ENCODE data around the gene TBC1D8.

TBC1D8 gene

DNA sequence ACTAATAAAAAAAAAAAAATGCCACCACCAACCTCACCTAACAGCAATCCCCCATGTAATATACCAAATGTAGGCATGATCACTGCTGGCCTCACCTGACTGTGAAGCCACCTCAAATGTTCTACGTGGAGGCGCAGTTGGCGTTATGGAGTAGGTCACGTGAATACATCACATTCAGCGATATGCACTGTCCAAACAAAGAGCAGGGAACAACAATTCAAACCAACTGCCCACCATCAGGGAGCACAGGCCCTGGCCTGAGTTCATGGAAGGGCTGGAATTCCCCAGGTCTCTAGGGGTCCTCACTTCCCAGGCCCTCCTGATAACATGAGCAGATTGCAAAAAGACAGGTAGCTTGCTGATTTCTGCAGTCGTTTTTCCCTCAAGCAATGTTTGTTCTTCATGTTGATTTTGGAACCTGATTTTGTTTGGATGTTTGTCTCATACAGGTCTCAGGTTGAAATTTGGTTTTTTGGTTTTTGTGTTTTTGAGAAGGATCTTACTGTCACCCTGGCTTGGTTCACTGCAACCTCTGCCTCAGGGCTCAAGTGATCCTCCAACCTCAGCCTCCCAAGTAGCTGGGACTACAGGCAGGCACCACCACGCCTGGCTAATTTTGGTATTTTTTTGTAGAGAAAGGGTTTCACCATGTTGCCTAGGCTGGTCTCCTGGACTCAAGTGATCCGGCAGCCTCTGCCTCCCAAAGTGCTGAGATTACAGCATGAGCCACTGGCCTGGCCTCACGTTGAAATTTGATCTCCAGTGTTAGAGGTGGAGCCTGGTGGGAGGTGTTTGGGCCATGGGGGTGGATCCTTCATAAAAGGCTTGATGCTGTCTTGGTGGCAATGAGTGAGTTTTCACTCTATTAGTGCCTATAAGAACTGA lies 15.5 kb downstream of the TBC1D8 start:
- no peak for DNase-seq (ENCODE audit: low read depth in 2 of 2)

DNA sequence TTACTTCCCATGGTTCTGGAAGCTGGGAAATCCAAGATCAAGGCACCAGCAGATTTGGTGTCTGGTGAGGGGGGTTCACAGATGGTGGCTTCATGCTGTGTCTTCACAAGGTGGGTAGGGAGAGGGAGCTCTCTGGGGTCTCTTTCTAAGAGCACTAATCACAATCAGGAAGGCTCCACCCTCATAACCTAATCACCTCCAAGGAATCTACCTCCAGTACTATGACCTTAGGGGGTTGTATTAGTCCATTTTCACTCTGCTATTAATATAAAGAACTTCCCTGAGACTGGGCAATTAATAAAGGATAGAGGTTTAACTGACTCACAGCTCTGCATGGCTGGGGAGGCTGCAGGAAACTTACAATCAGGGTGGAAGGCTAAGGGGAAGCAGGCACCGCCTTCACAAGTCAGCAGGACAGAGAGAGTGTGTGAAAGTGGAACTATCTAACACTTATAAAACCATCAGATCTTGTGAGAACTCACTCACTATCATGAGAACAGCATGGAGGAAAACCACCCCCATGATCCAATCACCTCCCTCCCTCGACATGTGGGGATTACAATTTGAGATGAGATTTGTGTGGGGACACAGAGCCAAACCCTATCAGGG lies 17.6 kb downstream of the TBC1D8 start:
- DNase-seq (ENCODE audit: low read depth in 2 of 2) = no peak

DNA sequence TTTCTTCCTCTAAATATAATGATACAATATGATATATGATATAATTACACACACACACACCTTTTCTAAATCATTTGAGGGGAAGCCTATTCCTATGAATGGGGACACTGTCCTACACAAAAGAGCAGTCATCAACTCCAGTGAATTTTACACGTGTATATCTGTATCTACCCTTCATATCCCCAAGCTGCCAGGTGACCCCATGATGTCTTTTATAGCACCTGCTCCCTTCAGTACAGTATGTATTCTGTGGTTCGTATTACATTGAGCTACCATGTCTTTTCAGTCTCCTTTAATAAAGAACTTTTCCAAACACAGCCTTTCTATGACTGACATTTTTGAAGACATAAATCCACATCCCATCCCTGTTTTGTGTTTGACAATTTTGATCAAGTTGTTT lies 19.0 kb downstream of the TBC1D8 start:
- no peak for DNase-seq (ENCODE audit: low read depth in 2 of 2)

DNA sequence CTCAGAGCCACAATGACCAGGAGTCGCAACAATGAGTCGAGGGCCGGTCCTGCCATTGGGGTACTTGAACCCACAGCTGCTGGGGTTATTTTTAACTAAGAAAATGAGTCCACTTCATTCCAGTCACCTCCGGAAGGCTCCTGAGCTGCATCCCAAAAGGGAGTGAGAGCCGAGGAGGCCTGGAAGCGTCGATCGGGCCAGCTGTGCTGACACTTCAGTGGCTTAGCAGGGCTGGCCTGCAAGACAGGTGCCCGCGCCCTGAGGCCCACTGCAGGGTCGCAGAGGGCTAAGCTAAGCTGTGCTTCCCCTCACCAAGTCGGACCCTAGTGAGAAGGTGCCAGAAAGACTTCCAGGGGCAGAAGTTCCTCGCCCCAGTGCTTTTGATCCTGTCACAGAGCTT lies 21.1 kb downstream of the TBC1D8 start:
- no peak for DNase-seq (ENCODE audit: low read depth in 2 of 2)

DNA sequence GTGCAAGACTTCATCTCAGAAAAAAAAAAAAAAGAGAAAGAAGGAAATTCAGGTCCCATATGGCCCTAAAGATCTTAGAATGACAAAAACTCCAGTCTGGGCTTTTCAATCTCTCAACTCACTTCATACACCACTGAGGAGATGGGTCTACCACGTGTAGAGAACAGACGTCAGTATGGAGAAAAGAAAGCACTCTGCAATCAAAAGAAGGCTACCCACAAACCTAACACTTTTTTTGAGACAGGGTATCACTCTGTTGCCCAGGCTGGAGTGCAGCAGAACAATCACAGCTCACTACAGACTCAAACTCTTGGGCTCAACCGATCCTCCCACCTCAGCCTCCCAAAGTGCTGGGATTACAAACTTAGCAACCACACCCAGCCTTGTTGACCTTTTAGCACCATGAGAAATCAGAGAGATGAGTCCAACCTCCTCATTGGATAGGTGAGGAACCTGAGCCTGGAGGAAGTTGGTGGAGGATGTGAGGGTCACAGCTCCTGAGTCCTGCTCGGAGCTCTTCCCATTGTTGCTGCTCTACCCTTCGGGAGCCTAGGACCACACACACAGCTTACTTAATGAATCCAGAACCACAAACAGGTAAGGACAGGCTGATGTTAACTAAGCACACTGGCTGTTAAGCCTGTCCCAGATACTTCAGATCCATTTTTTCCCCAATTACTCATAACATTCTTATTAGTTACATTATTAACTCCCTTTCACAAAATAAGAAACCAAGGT lies 23.7 kb downstream of the TBC1D8 start:
- no peak for DNase-seq (ENCODE audit: low read depth in 2 of 2)

DNA sequence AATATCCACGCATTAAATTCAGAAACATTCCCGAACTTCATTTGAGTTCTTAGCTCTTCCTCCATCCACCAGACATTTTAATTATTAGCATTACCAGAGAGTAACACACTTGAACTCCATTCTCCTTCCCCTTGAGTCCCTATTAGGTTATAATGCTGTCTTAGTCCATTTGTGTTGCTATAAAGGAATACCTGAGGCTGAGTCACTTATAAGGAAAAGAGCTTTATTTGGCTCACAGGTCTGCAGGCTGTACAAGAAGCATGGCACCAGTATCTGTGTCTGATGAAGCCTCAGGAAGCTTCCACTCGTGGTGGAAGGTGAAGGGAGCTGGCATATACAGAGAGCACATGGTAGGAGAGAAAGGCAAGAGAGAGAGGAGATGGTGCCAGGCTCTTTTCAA lies 25.4 kb downstream of the TBC1D8 start:
- no peak for DNase-seq (ENCODE audit: low read depth in 2 of 2)

DNA sequence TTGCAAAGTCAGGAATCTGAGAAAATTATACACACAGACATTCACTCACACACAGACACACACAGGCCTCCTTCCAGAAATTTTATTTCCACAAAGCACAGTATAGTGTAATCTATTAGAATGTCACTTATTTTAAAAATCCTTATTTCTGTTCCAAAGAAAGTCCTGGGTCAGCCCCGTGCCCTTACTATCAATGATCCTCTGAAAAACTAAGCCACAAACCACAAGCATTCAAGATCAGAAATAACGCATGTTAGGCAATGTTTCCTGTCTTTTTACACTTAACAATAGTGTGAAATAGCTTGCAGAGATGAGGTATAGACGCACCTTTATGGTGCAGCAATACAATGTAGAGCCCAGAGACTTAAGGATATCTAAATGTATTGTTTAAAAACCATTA lies 25.8 kb downstream of the TBC1D8 start:
- DNase-seq (ENCODE audit: low read depth in 2 of 2) = no peak

DNA sequence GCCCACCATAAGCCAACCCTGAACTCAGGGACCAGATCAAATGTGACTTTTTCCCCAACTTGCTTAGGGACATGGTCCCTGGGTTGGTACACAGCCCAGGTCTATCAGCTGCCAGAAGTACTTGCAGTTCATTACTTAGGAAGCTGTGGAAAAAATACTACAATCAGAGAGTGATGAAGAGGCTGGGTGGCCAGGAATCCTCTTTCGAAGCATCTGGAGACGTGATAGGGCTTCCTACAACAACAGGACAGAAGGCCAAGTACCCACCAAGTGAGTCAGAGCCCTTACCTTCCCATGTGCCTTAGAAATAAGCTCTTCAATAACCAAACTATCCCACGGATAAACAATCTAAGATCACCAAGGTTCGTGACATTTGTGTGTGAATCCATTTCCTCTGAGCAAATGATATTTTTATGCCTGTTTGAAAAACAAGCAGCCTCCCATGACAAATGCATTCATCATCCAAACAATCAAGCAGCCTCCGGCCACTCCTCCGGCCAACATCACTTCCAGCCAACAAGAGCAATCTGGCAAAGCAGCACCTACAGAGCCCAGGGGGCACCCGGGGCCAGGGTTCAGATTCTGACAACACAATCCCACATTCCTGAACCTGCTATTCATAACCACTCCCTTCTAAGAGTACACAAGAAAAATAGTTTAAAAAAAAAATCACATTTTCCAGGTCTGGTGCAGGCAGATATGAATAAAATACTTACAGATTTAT lies 26.4 kb downstream of the TBC1D8 start:
- no peak for DNase-seq (ENCODE audit: low read depth in 2 of 2)

DNA sequence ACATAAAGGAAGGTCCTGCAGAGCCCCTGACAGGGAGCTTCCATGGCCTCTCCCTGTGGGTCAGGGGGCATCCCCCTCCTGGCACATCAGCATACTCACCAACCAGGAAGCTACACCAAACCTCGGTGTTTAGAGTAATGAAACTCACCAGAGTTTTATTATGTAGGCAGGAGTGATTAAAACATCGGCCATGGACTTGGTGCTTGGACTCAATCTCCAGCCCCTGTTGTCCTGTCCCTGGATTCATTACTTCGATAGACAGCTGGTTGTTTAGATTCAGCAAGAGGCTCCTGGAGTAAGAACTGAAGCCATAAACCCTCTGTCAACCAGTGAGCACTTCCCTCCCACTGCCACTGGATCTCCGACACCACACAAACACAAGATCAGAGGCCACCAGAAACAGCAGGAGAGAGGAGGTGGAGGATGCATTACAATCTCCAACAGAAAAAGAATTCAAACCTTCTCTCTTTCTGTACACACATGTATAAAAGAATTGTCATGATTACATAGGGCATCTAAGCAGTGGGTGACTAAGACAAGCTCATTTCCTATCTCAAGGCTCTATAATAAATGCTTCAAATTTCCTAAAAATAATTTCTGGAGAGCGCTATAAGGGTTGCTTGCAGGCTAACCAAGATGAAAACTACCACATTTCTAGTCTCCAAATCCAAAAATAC lies 27.2 kb downstream of the TBC1D8 start:
- DNase-seq (ENCODE audit: low read depth in 2 of 2) = no peak

DNA sequence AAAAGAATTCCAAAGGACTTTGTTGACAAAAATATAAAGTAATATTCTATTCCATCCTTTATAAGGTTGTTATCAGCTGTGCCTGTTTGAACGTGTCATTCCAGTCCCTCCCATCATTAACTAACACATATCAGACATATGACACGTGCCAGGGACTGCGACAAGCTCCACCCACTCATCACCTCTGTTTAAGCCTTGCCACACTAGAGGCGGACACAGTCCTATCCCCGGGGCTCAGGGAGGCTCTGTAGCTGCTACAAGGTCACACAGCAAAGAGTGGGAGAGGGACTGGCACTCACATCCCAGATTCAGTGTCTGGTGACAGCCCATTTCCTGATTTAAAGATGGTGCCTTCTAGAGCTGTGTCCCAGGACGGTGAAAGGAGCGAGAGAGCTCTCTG lies 30.0 kb downstream of the TBC1D8 start:
- no peak for DNase-seq (ENCODE audit: low read depth in 2 of 2)

DNA sequence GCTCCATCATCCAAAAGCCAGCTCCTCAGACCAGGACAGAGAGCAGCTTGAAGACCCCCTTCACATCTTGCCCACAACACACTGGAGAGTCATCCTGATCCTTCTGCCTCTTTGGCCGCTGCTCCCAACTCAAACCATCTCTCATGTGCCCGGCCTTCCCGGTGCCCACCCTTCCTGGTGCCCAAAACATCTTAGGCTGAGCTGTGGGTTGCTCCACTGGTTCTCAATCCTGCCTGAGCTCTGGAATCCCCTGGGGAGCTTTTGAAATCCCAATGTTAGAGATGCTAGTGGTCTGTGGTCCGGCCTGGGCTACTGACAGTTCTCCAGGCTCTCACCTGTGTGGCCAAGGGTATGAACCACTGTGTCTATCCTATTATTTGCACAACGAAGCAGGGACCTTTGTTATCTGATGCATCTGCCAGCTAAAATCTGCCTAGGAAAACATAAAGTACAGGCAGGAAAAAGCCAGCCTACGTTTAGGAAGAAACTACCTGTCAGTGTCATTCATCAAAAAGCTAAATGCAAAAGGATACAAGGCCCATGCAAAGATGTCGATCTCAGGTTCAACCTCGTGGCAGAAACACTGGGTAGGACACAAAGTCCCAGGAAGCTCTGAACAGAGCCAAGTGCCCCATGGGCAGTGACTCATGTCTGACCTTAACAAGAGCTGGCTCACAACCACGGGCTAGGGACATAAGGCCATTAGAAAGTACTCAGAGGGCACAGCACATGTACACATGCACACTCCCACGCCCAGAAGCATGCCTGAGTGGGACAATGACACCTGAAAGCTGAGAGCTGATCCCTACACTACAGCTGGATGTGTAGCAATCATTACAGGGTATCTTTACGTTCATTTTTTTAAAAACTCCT lies 30.8 kb downstream of the TBC1D8 start:
- DNase-seq (ENCODE audit: low read depth in 2 of 2) = no peak

DNA sequence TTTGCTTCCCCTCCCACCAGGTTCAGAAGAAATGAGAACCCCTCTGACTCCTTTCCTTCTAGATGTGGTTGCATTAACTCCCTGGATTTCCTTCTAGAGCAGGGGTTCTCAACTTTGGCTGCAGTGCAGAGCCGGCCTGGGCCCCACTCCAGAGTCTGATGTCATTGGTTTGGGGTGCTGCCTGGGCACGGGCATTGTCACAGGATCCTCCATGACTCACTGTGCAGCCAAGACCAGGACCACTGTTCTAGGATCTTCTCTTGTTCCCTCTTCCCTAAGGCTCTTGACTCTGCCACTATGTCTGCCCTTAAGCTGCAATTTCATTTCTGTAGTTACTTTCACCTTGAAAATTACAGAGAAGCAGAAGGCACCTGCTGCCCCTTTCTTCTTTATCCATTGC lies 31.8 kb downstream of the TBC1D8 start:
- DNase-seq (ENCODE audit: low read depth in 2 of 2) = no peak

DNA sequence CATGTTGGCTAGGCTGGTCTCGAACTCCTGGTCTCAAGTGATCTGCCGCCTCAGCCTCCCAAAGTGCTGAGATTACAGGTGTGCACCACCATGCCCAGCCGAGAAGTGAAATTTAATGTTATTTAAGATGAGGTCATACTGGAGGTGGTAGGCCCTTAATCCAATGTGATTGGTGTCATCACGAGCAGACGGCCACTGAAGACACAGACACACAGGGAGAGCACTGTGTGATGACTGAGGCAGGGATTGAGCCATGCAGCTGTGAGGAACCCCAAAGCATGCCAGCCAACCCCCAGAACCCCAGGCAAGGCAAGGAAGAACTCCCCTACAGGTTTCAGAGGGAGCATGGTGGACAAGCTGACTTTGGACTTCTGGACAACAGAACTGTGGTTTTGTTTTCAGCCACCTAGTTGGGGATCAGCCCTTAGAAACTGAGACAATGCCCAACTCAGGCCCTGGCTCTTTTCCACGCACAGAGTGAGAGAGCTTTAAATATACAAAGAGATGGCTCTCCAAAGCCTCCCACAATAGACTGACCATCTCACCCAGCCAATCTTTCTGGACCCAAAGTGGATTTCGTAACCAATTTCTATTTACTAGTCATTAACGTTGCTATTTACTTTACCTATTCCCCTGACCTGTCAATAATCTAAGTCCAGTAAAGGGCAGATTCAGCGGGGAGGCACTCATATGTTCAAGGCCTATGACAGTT lies 34.2 kb downstream of the TBC1D8 start:
- no peak for DNase-seq (ENCODE audit: low read depth in 2 of 2)

DNA sequence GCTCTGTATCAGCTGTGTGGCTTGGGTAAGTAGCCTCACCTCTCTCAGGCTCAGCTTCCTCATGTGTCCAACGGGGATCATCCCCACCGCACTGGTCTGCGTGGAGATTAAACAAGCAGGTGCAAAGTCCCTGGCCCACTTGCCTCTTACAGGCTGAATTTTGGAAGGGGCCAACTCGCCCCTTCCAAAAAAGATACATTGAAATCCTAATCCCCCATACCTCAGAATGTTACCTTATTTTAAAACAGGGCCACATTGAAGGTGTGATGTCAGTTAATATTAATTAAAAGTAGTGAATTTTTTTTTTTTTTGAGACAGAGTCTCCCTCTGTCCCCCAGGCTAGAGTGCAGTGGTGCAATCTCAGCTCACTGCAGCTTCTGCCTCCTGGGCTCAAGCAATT lies 34.8 kb downstream of the TBC1D8 start:
- no peak for DNase-seq (ENCODE audit: low read depth in 2 of 2)

DNA sequence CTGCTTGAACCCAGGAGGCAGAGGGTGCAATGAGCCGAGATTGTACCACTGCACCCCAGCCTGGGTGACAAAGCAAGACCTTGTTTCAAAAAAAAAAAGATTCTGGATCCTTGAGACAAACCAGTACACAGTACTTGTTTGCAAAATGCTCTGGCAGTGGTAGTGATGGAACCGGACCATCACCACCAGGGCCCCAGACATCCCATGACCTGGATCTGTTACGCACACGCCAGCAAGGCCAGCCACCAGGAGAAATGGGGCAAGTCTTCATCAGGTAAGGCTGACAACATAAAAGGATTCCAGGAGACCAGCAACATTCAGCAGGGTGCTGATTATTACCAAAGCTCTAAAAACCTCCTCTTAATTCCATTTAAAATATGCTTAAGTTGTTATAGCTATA lies 35.5 kb downstream of the TBC1D8 start:
- DNase-seq (ENCODE audit: low read depth in 2 of 2) = no peak

DNA sequence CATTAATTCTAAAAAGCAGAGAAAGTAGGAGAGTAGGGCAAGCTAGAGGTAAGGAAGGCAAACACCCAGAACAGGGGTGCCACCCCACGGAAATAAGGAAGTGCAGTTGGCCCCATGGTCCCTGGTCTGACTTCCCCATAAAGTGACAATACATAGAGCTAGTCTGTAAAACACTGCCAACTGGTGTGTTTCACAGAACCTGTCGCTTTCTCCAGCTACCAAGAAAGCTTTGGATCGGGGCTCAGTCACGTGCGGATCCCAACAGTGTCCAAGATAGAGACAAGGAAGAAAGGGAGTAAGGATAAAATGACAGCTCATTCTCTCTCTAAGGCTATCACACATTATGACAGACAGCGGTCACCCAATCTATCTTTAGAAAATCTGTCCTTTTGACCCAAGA lies 36.4 kb downstream of the TBC1D8 start:
- no peak for DNase-seq (ENCODE audit: low read depth in 2 of 2)

DNA sequence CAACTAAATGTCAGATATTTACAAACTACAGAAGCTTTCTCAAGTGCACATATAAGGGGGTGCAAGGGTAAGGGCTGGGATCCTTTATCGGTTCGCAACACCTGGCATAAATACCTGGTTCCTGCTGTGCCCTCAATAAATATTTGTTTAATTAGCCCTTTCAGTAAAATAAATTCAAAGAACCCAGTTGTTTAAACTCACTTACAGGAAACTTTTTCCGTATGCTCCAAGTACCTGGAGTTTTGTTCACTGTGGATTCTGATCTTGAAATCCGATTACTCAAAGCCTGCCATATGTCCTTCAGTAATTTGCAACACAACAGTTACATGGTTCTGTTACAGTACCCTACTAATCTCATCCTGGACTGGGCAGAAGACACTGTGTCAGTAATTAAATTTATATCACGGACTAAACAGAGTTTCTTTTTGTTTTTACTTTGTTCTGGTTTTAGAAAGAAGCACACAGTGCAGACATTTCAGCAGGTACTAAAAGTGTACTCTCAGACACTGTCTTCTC lies 36.9 kb downstream of the TBC1D8 start:
- no peak for DNase-seq (ENCODE audit: low read depth in 2 of 2)

DNA sequence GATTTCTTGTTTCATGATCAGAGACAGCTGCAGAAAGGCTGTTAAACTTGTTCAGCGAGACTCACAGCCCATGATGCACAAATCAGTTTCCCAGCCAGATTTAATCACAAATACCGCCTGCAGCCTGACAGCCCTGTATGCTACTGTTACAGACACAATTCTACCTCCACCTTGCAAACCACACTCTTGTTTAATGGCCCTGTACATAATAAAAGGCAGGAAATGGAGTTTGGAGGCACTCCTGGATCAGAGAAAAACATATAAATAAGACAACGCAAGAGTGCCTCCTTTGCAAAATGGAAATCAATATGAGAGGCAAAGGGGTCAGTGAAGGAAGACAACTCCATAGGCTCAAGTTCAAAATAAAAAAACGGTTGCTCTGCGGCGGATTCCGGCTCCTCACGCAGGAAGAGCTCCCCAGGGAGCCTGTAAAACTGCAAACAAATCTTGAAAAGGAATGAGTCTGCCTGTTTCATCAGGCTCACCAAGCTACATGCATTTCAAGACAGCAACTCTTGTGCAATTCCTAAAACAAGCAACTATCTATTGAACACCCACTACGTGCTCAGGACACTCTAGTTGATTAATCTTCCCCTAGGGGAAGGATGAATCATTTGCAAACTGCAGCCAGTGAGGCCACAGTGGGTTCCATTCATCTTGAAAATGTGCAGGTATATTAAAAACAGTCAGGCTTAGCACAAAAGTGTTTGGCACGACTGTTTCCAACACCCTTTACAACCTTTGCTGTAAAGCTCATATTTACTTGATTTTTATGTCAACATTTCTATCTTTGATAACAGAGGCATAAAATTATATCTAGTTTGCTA lies 37.5 kb downstream of the TBC1D8 start:
- DNase-seq (ENCODE audit: low read depth in 2 of 2) = no peak

DNA sequence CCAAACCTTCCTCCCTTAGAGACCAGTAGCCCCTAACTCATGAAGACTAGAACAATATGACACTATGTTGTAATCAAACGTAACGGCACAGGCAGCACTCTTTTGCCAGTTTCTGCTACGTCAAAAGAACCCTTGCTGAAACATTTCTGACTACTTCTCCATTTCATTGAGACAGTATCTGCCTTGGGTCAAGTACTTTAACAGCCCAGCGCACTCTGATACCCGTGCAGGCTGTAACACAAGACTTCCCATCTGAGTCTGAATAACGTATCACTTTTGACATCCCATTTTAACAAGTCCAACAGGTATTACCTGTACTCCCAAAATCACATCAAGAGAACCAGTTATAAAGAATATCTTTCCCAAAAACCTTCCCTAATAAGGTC lies 38.4 kb downstream of the TBC1D8 start:
- no peak for DNase-seq (ENCODE audit: low read depth in 2 of 2)
